Measurements from ENCODE around the gene CREG2.

DNA sequence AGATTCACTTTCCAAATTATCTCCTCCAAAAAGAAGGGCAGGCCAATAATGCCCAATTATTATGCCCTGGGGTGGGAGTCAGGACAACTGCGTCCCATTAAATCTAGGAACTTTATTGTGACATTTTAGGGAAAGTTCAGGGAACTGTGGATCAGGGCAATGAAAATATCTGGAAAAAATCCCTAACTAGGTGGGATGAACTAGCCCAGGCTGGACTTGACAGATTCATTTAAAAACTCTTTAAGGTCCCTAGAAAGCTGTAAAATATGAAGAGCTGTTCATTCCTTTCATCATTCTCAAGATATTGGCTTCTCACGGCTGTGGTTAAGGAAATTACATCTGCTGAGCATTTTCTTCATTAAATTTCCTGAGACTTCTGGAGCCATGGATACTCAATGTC lies 8.2 kb downstream of the CREG2 start:
- TF ChIP-seq, protein P1, sequence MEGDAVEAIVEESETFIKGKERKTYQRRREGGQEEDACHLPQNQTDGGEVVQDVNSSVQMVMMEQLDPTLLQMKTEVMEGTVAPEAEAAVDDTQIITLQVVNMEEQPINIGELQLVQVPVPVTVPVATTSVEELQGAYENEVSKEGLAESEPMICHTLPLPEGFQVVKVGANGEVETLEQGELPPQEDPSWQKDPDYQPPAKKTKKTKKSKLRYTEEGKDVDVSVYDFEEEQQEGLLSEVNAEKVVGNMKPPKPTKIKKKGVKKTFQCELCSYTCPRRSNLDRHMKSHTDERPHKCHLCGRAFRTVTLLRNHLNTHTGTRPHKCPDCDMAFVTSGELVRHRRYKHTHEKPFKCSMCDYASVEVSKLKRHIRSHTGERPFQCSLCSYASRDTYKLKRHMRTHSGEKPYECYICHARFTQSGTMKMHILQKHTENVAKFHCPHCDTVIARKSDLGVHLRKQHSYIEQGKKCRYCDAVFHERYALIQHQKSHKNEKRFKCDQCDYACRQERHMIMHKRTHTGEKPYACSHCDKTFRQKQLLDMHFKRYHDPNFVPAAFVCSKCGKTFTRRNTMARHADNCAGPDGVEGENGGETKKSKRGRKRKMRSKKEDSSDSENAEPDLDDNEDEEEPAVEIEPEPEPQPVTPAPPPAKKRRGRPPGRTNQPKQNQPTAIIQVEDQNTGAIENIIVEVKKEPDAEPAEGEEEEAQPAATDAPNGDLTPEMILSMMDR (IDR thresholded peaks at IDR 0.05), result no peak
- no peak for TF ChIP-seq POLR2A (IDR thresholded peaks at IDR 0.05)

Data from esophagus squamous epithelium (tissue), 4 donors.